ENCODE data around the gene IFT74. TPM values are rescaled to one million over a fixed set of nuclear protein-coding genes. Genes with fewer than 3 reads are reported as not detected.

Gene IFT74
- total and polyA plus RNA-seq, 2 of the 13 experiments (the other 11 are each of a cell fraction or from before 2014, with no cell fraction given): 4.2 to 12.3 TPM

- TF ChIP-seq ZNF775 (CRISPR knock-in tag; IDR thresholded peaks at IDR 0.05; ENCODE audit: borderline replicate concordance): no peak
- TF ChIP-seq FOXP1 (IDR thresholded peaks at IDR 0.05): no peak
- TF ChIP-seq FOXP1 (CRISPR knock-in tag; IDR thresholded peaks at IDR 0.05): no peak
- no peak for TF ChIP-seq HDAC6 (IDR thresholded peaks at IDR 0.05; ENCODE audit: low read depth, low read length)
- TF ChIP-seq NFIB (CRISPR knock-in tag; IDR thresholded peaks at IDR 0.05; ENCODE audit: borderline replicate concordance): no peak
- TF ChIP-seq PRDM15 (CRISPR knock-in tag; IDR thresholded peaks at IDR 0.05): no peak
- TF ChIP-seq CENPT (CRISPR knock-in tag; IDR thresholded peaks at IDR 0.05; ENCODE audit: low read depth): no peak
- TF ChIP-seq SRSF1 (optimal IDR thresholded peaks at IDR 0.05; ENCODE audit: low read depth, low read length): no peak
These were observed 49.3 kb downstream of the IFT74 start, which contains the start of gene LRRC19 (continued) for GRCh38 chr9:27005491-27005890.

- ChIA-PET CTCF (ENCODE audit: low intra/inter-chr PET ratio, low total read pairs) (no interaction called here), POLR2A (no interaction called here)
- Histone ChIP-seq H3K4me2 (ENCODE audit: low read depth, low read length) (no peak overlapping the region), H3K27ac (ENCODE audit: extremely low read length, insufficient read depth, low read length) (no peak overlapping the region), H3K9ac (ENCODE audit: insufficient read depth, low read depth, low read length) (no peak overlapping the region), H3K27me3 (ENCODE audit: control insufficient read depth in 1 of 2, insufficient read depth in 2 of 2, low read length in 2 of 2) (no peaks in the 10 kb centered on the region), H3K4me1 (ENCODE audit: insufficient read depth, low read length) (no peaks in the 10 kb centered on the region), H3K79me2 (ENCODE audit: insufficient read depth, low read length) (no peaks in the 10 kb centered on the region), H2AFZ (ENCODE audit: low read length) (no peak overlapping the region), H3K4me3 (replicated peaks in 1 of 3; ENCODE audit: insufficient read depth in 1 of 3, low read depth in 2 of 3, low read length in 3 of 3) (no peak overlapping the region), H3K36me3 (replicated peaks in 1 of 2; ENCODE audit: control insufficient read depth in 1 of 2, insufficient read depth in 2 of 2, low read length in 2 of 2) (peaks cover 0 to 2% of the 10 kb centered on the region in 2 experiments; a peak in 2 of 5 replicates), H3K9me3 (ENCODE audit: low read length) (no peaks in the 10 kb centered on the region), H4K20me1 (ENCODE audit: insufficient read depth, low read length) (no peaks in the 10 kb centered on the region)
- FAIRE-seq: no peak
- in situ Hi-C loops (cut with HindIII; ENCODE audit: extremely low pct_ligation_motif_present, low pct_unique_long_range_greater_than_20kb): no loop called here
- no TSS peak for BruUV-seq (replicated peaks)
- ATAC-seq: no peak
- intact Hi-C loops (cut with micrococcal nuclease; ENCODE audit: unreplicated experiment): no loop called here
- DNase-seq (ENCODE audit: low spot score): no peak
- no peak for TF ChIP-seq ZNF407 (CRISPR knock-in tag; IDR thresholded peaks at IDR 0.05; ENCODE audit: not compliant biosample characterization)
- TF ChIP-seq ZNF354B (CRISPR knock-in tag; IDR thresholded peaks at IDR 0.05): no peak
- no peak for TF ChIP-seq POLR2G (IDR thresholded peaks at IDR 0.05; ENCODE audit: low read depth, low read length)
- no peak for TF ChIP-seq ELF1 (CRISPR knock-in tag; IDR thresholded peaks at IDR 0.05)
- peak; percentile 92 to 97 for TF ChIP-seq MAFK (conservative IDR thresholded peaks at IDR 0.05 in 1 of 2, IDR thresholded peaks at IDR 0.05 in 1 of 2; ENCODE audit: low read length in 2 of 2)
These were observed 63.4 kb downstream of the IFT74 start for GRCh38 chr9:27019589-27019988.

Data from HepG2 (cell line).